8988T (cell line): ENCODE measurements around the gene CAB39L.

Experiments used
- DNase-seq: peaks from one replicate; pipeline ENCODE4 v3.0.0; 2011

CAB39L gene

DNA sequence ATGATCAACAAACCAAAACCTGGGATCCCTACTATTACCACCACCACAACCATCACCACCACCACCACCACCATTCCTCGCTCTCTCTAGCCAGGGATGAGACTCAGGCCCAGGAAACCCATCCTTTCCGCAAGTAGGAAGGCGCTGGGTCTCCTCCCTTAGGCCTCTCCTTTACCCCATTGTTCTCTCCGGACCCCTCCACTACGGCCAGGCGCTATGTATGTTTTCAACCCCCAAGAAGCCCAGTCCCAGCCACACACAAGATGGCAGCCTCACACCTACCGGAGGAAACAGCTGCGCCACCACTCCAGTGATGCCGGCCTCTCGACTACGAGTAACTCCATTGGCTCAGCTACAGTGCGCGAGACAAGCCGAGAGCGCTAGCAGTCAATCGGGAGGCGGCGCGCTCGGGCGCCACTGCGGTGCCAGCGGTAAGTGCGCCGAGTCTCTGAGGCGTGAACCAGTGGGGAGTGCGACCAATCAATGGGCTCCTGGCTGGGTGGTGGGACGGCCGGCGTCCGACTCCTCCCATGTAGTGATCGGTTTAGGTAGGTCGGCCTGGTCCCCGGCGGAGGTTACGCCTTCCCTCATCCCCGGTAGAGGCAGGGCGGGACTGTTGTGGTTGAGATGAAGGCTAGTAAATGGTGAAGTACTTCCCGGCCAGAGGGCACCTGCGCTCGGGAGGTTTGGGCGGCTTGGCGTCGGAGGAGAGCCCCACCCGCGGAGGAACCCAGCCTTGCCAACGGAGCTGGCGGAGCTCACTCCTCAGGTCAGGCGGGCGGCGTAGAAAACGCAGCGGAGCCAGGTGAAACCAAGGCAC lies at the start of gene CAB39L, which contains the start of gene SETDB2:
Gene CAB39L, minus strand, starts transcription at position 361 of the 820 bp plus-strand sequence. CDS start 61,154 bp downstream, outside the sequence.
Gene SETDB2, plus strand, starts transcription at position 571 of the 820 bp plus-strand sequence. CDS start 7,620 bp downstream, outside the sequence.
- peak; percentile 66 for DNase-seq

- DNase-seq, result no peak
These were observed 44.7 kb upstream of the CAB39L start for GRCh38 chr13:49488563-49488962.

DNA sequence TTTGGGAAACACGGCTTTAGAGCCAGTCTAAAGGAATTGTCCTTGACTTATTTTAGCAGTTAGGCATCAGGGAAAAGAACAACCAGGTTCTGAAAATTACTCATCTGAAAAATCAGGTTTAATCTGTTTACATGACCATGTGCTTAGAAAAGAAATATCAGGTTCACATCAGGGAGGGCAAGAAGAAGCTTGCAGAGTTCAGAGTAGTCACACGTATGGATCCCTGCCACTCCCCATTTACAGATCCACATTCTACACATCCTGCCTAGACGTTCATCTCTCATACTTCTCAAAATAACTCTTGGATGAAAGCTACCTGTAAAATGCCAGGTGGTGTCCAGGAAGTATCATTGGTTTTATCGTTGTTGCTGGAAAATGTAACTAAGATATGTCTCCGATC lies 37.9 kb upstream of the CAB39L start:
- DNase-seq, result no peak

GRCh38 chr13:49476529-49476928 lies 32.7 kb upstream of the CAB39L start:
- DNase-seq, result no peak

DNA sequence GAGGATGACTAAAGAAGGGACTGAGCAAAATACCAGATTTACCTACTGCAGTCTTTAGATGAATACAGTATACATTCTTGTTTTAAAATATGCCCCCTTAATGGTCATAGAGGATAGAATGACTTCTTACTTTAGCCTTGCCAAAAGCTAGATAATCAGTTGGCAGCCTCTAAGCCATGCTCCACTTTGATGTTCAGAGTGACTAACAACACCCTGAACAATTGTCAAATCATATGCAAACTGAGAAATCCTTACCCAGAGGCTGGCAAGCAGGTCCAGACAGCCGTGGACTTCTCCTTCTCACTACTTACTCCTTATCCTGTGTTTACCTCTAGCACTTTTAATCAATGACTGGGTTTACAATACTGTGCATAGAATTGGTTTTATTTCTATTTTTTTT lies 28.3 kb upstream of the CAB39L start:
- no peak for DNase-seq

DNA sequence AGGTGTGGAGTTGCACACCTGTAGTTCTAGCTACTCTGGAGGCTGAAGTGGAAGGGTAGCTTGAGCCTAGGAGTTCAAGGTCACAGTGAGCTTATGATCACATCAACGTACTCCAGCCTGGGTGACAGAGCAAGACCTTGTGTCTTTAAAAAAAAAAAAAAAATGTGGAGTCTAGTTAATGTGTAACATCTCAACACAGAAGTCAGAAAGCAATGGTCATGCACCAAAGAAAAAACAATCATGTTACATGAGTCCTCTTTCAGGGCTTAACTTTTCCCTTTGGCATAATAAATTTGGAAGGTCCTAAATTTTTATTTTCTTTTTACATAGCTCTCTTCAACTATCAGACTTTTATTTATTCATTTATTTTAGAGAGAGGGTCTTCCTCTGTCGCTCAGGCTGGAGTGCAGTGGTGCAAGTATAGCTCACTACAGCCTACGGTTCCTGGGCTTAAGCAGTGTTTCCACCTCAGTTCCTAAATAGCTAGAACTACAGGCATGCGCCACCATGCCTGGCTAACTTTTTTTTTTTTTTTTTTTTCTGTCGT lies 22.5 kb upstream of the CAB39L start:
- no peak for DNase-seq

GRCh38 chr13:49464621-49465325 lies 20.9 kb upstream of the CAB39L start:
- DNase-seq, result no peak

- no peak for DNase-seq
These were observed 20.2 kb upstream of the CAB39L start for GRCh38 chr13:49464085-49464484.

GRCh38 chr13:49459580-49459979 lies 15.7 kb upstream of the CAB39L start:
- no peak for DNase-seq

- DNase-seq, result no peak
These were observed 13.4 kb upstream of the CAB39L start for GRCh38 chr13:49457221-49457620.

DNA sequence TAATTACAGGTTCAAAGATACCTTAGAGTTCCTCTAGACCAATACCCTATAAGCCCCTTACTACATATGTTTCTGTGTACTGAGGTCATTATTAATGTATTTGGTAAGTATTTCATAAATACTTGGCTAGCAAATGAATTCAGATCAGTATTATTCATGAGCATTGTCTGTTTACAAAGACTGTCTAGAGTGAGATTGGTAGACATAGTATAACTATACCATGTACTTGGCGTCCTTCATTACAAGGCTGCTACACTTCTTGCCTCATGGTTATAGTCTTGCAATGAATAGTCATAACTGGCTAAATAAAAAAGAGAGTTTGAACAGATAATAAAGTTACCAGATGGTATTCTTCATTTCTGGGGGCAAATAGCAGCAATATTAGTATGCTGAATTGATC lies 12.3 kb upstream of the CAB39L start:
- no peak for DNase-seq

- no peak for DNase-seq
These were observed 11.1 kb upstream of the CAB39L start for GRCh38 chr13:49455007-49455398.

DNA sequence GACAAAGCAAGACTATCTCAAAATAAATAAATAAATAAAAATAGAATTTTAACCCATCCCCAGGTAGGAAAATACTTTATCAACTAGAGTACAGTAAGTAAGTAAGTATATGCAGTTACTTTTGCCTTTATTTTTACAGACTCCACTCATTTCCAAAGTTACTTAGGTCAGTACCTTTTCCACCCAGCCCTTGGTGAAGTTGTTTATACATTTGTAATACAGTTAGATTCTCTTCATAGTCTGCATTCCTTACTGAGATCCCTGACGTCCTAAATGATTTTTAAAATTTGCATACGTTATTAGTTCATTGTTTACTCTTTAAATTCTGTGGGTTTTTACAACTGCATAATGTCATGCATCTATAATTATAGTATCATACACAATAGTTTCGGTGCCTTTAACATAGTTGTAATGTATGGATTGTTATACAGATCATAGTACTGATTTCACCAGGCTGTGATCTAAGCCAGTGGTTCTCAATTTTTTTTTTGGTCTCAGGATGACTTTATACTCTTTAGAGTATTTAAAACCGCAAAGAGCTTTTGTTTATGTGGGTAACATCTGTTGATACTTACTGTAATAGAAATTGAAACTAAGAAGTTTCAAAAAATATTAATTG lies 10.6 kb upstream of the CAB39L start:
- no peak for DNase-seq

DNA sequence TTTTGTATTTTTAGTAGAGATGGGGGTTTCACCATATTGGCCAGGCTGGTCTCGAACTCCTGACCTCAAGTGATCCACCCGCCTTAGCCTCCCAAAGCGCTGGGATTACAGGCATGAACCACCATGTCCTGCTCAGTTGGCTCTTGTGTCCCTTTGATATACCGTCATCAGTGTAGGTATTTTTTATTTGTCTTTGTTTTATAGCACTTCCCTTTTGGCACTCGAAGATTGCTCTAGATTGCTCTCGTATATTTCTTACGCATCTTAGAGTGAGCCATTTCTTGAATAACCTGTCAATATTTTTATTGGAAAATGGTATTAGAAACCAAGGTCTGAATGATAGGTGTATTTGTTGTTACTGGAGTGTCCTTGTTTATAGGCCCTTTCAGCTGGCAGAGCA lies 9.6 kb upstream of the CAB39L start:
- no peak for DNase-seq

GRCh38 chr13:49452725-49453457 lies 9.0 kb upstream of the CAB39L start:
- DNase-seq, result no peak

- no peak for DNase-seq
These were observed 6.4 kb upstream of the CAB39L start for GRCh38 chr13:49450105-49450819.

DNA sequence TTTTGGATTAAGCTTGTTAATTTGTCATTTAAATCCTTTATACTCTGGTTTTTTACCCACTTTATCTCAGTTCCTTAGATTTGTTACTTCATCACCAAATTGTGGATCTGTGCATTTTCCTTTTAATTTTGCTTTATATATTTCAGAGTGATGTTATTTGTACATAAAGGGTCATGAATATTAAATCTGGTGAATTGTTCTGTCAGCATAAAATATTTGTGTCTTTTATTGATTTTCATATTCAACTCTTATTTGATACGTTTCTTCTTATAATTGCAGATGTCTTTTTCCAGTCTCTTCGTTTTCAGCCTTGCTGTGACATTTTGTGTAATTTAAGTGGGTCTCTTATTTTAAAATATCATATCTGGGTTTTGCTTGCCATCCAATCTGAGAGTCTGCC lies 4.9 kb upstream of the CAB39L start:
- DNase-seq, result no peak

GRCh38 chr13:49446473-49446872 lies 2.6 kb upstream of the CAB39L start:
- no peak for DNase-seq

DNA sequence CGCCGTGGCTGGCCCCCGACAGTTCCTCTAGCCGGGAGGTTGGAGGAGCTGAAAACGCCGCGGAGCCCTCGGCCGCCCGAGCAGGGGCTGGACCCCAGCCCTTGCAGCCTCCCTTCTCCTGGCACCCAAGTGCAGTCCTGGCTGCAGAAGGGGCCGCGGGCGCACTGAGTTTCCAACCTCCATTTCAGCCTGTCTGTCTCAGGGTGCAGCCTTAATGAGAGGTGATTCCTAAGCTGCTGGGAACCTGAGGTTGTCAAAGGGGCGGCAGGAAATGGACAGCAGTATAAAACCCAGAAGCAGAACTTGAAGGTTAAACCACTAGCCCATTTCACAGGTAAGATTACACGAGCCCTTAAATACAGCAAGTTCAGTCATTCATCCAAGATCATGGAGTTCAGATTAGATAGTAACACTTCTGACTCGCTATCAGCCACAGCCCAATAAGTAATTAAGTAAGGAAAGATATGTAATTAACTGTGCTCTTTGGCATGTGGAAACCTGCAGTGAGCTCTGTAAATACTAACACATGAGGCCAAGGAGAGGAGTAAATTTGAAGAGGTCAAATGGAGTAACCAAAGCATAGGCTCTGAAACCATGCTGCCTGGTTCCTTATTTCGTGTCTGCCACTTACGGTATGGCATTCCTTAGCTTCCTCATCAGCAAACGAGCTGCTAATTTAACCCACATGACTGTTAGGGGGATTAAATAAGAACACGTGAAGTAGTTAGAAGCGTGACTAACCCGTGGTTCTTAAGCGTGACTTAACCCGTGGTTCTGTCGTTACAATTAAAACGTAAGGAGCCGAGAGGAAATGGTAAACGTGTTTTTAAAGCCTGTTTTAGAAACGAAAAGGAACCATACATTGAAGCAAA lies 896 bp upstream of the CAB39L start:
- DNase-seq, result no peak

GRCh38 chr13:49443357-49443703 lies 534 bp downstream of the CAB39L start:
- DNase-seq, result no peak

GRCh38 chr13:49441846-49442245 lies 2.0 kb downstream of the CAB39L start:
- no peak for DNase-seq
